HepG2 (cell line): ENCODE measurements around the gene SIK3. TPM values are rescaled to one million over a fixed set of nuclear protein-coding genes. Genes with fewer than 3 reads are reported as not detected.

Experiments used
- ADNP ChIP-seq: sonication (generic); formaldehyde crosslinking; IDR thresholded peaks from 2 replicates; pipeline ENCODE4 v1.4.0; 2020; ENCODE audit warnings: missing genetic modification reagents
- CREM ChIP-seq, 2 experiments: sonication (generic) in 1 of 2; formaldehyde crosslinking in 1 of 2; IDR thresholded peaks; 2 replicates each; pipeline versions ENCODE4 v1.4.0 to v1.6.1; 2016 to 2020; ENCODE audit warnings: antibody characterized with exemption in 1 of 2, mild to moderate bottlenecking in 1 of 2, missing genetic modification reagents in 1 of 2
- FOXP1 ChIP-seq, 2 experiments: fragments of 450-650 bp in 1 of 2; IDR thresholded peaks; 2 replicates each; pipeline ENCODE4 v1.6.1; 2017 to 2018; ENCODE audit warnings: antibody characterized with exemption in 1 of 2
- HHEX ChIP-seq: IDR thresholded peaks from 2 replicates; pipeline ENCODE4 v1.6.1; 2016; ENCODE audit warnings: control low read depth
- HINFP ChIP-seq: sonication (generic); formaldehyde crosslinking; IDR thresholded peaks from 2 replicates; pipeline ENCODE4 v1.4.0; 2020; ENCODE audit warnings: low read depth, mild to moderate bottlenecking, missing genetic modification reagents
- KDM1A ChIP-seq: IDR thresholded peaks from 2 replicates; pipeline ENCODE4 v1.6.1; 2016; ENCODE audit warnings: missing compliant biosample characterization
- MTA1 ChIP-seq: sonication (generic); formaldehyde crosslinking; IDR thresholded peaks from 2 replicates; pipeline ENCODE4 v1.4.0; 2020; ENCODE audit warnings: missing genetic modification reagents, mild to moderate bottlenecking, borderline replicate concordance
- PCBP2 ChIP-seq: fragments of 200-400 bp; formaldehyde crosslinking; optimal IDR thresholded peaks from 2 replicates; pipeline ENCODE3; 2018; ENCODE audit warnings: low read length, low read depth; ENCODE audit not compliant: poor library complexity, severe bottlenecking
- PRPF4 ChIP-seq: fragments of 200-400 bp; formaldehyde crosslinking; IDR thresholded peaks from 2 replicates; pipeline ENCODE4 v1.6.1; 2016; ENCODE audit warnings: low read length, low read depth; ENCODE audit not compliant: poor library complexity, severe bottlenecking
- SALL1 ChIP-seq: sonication (generic); formaldehyde crosslinking; IDR thresholded peaks from 2 replicates; pipeline ENCODE4 v1.8.0; 2022; ENCODE audit warnings: mild to moderate bottlenecking, missing genetic modification reagents
- SCMH1 ChIP-seq: sonication (generic); formaldehyde crosslinking; IDR thresholded peaks from 2 replicates; pipeline ENCODE4 v1.9.0; 2021; ENCODE audit warnings: missing genetic modification reagents, mild to moderate bottlenecking, borderline replicate concordance
- SUZ12 ChIP-seq: fragments of 150-350 bp; IDR thresholded peaks from 2 replicates; pipeline ENCODE4 v1.6.1; 2014; ENCODE audit warnings: low read depth, low read length
- ZBTB4 ChIP-seq: sonication (generic); formaldehyde crosslinking; IDR thresholded peaks from 2 replicates; pipeline ENCODE4 v1.4.0; 2020; ENCODE audit warnings: missing genetic modification reagents, mild to moderate bottlenecking, borderline replicate concordance
- ZHX2 ChIP-seq, 2 experiments: sonication (generic) in 1 of 2; formaldehyde crosslinking in 1 of 2; IDR thresholded peaks; 2 replicates each; pipeline versions ENCODE4 v1.6.1 to v1.9.0; 2014 to 2022; ENCODE audit warnings: antibody characterized with exemption in 1 of 2, borderline replicate concordance in 1 of 2, inconsistent platforms in 1 of 2, low read depth in 1 of 2, missing genetic modification reagents in 1 of 2
- ZNF362 ChIP-seq: sonication (generic); formaldehyde crosslinking; IDR thresholded peaks from 2 replicates; pipeline ENCODE4 v1.4.0; 2020; ENCODE audit warnings: missing genetic modification reagents, mild to moderate bottlenecking, borderline replicate concordance
- ZNF83 ChIP-seq: sonication (generic); formaldehyde crosslinking; IDR thresholded peaks from 2 replicates; pipeline ENCODE4 v1.4.0; 2020; ENCODE audit warnings: missing genetic modification reagents, mild to moderate bottlenecking, borderline replicate concordance
- polyA plus RNA-seq, 8 experiments: library from polyadenylated mRNA; depleted of rRNA in 3 of 8; stranded (reverse) in 7 of 8; unstranded in 1 of 8; fragments of >200 nt; fragmentation: Illumina TruSeq in 4 of 8; extraction: Trizol in 4 of 8; gene quantifications; 2 replicates each; pipeline versions ENCODE4 v1.2.1 to v1.2.3, GENCODE V29; 2011 to 2016; ENCODE audit warnings: low read depth in 4 of 8, missing spikeins in 1 of 8, mixed read lengths in 1 of 8; ENCODE audit not compliant: insufficient read depth in 1 of 8
- total RNA-seq, 5 experiments: library from RNA; depleted of rRNA; stranded (reverse); fragments of >200 nt; fragmentation: Illumina TruSeq; extraction: Trizol; gene quantifications; 2 replicates each; pipeline ENCODE4 v1.2.3, GENCODE V29; 2016; ENCODE audit warnings: low read depth in 1 of 5

The SIK3 gene
- total and polyA plus RNA-seq, 2 of the 13 experiments (the other 11 are each of a cell fraction or from before 2014, with no cell fraction given) = 5.7 to 9.8 TPM

GRCh38 chr11:117020869-117021564 is 77.2 kb downstream of the SIK3 start (continued):
- TF ChIP-seq ZHX2 (IDR thresholded peaks at IDR 0.05; ENCODE audit: low read depth) (no peak), ZHX2 (CRISPR knock-in tag; IDR thresholded peaks at IDR 0.05; ENCODE audit: borderline replicate concordance) (no peak), SCMH1 (CRISPR knock-in tag) (no peak), SALL1 (peak; percentile 89), ZNF83 (CRISPR knock-in tag) (no peak), ADNP (CRISPR knock-in tag) (no peak), MTA1 (CRISPR knock-in tag) (no peak), KDM1A (no peak), PRPF4 (no peak), PCBP2 (no peak), FOXP1 (IDR thresholded peaks at IDR 0.05) (no peak), FOXP1 (CRISPR knock-in tag; IDR thresholded peaks at IDR 0.05) (peak; percentile 60; the same call in 1 of the 2 replicates), HHEX (CRISPR knock-in tag) (peak; percentile 75), ZBTB4 (CRISPR knock-in tag) (no peak), CREM (IDR thresholded peaks at IDR 0.05) (peak; percentile 67), CREM (CRISPR knock-in tag; IDR thresholded peaks at IDR 0.05) (no peak), SUZ12 (no peak), ZNF362 (CRISPR knock-in tag) (no peak), HINFP (CRISPR knock-in tag) (no peak)
